ENCODE results near the gene TBC1D14.
A peak's percentile ranks its signal among the peaks of the same experiment; 100 is the strongest.

GRCh38 chr4:6986072-6986780, 76.6 kb downstream of the TBC1D14 start:
- TF ChIP-seq CTCF (IDR thresholded peaks at IDR 0.05 in 2 of 3, conservative IDR thresholded peaks at IDR 0.05 in 1 of 3; ENCODE audit: control insufficient read depth in 2 of 3, extremely low read depth in 1 of 3, insufficient read depth in 1 of 3, low read depth in 3 of 3, low read length in 3 of 3) (peak in 1 of 3 experiments; percentile 5; a peak in 1 of 6 replicates), EZH2 (IDR thresholded peaks at IDR 0.05; ENCODE audit: borderline replicate concordance, control insufficient read depth, low read depth, low read length) (no peak), POLR2A (IDR thresholded peaks at IDR 0.05; ENCODE audit: low read depth, low read length) (no peak), ZBED1 (IDR thresholded peaks at IDR 0.05; ENCODE audit: borderline replicate concordance) (no peak), SMC3 (IDR thresholded peaks at IDR 0.05; ENCODE audit: borderline replicate concordance, low read length) (no peak; the same call in 1 of the 2 replicates), JUND (IDR thresholded peaks at IDR 0.05; ENCODE audit: low read depth, low read length) (no peak), EP300 (IDR thresholded peaks at IDR 0.05; ENCODE audit: borderline replicate concordance in 1 of 2, control insufficient read depth in 1 of 2, low read depth in 2 of 2, low read length in 2 of 2) (no peak), BMI1 (IDR thresholded peaks at IDR 0.05; ENCODE audit: borderline replicate concordance) (no peak), ZBTB4 (CRISPR knock-in tag; IDR thresholded peaks at IDR 0.05) (no peak), TAF1 (IDR thresholded peaks at IDR 0.05; ENCODE audit: borderline replicate concordance, low read depth, low read length) (no peak), ATF2 (IDR thresholded peaks at IDR 0.05; ENCODE audit: low read length) (no peak)
